Hindlimb muscle (tissue), 1 donor: ENCODE results near the gene MAP1S. TPM values are rescaled to one million over a fixed set of nuclear protein-coding genes. Genes with fewer than 3 reads are reported as not detected.
A peak's percentile ranks its signal among the peaks of the same experiment; 100 is the strongest.
"Not testable (repeated sequence)": the region's sequence is repeated elsewhere in the genome, so short reads cannot be mapped to it uniquely, and the experiment has no call there.

Experiments used
- DNase-seq: peaks from one replicate; pipeline ENCODE4 v3.0.0-alpha.2; 2013
- polyA plus RNA-seq: library from polyadenylated mRNA; unstranded; fragments of 120-200 nt; gene quantifications from one replicate; pipeline ENCODE4 v1.2.1, GENCODE V29; 2013; ENCODE audit not compliant: insufficient read length

MAP1S gene
- polyA plus RNA-seq, 1 donor, result 43.6 TPM

GRCh38 chr19:17766543-17767131, 47.4 kb downstream of the MAP1S start:
- peak; percentile 53 for DNase-seq

GRCh38 chr19:17767559-17767958, 48.3 kb downstream of the MAP1S start:
- no peak for DNase-seq

GRCh38 chr19:17770613-17771012, 51.3 kb downstream of the MAP1S start:
- no peak for DNase-seq

DNA sequence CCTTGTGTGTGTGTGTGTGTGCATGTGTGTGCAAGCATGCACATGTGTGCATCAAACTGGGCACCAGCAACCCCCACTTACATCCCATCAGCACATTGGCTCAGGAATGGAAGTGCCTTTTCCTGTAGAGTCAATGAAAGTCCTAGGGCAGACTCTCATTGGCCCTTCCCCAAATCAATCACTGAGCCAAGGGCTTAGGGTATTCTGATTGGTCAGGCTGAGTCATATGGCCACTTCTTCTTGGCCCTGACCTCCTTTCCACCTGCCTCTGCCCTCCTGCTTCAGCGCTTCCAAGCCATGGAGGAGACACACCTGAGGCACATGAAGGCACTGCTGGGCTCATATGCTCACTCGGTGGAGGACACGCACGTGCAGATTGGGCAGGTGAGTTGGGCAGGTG, 52.9 kb downstream of the MAP1S start:
- no peak for DNase-seq

GRCh38 chr19:17775245-17775927, 56.1 kb downstream of the MAP1S start:
- no peak for DNase-seq

DNA sequence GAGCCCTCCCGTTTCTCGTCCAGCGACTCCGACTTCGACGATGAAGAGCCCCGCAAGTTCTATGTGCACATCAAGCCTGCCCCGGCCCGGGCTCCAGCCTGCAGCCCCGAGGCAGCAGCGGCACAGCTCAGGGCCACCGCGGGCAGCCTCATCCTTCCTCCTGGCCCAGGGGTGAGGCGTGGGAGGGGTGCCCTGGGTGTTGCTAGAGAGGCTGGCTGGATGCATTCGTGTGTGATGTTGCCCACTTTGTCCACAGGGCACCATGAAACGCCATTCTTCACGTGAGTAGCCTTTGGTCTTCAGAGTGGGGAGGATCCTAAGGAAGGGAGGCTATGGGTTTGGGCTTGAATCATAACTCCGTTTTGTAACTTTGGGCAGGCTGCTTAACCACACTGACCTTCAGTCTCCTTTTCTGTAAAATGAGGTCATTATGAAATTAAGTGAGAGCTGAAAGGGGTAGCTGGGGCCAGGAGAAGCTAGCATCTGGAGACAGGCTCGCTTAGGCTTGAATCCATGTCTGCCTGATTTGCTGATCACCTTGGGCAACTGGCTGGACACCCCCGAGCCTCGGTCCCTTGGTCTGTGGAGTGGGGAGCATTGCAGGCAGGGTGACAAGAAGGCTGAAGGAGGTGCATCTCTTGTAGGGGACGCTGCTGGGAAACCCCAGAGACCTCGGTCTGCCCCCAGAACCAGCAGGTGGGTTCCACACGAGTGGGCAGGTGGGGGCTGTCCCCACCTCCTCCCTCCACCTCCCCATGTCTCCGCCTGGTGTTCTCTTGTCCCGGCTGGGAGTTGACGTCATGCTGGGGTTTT, 56.9 kb downstream of the MAP1S start:
- DNase-seq, result no peak

GRCh38 chr19:17777840-17778239, 58.6 kb downstream of the MAP1S start:
- not testable (repeated sequence) for DNase-seq

- DNase-seq, result no peak
These were observed 59.1 kb downstream of the MAP1S start for GRCh38 chr19:17778251-17778967.

GRCh38 chr19:17778968-17779929, 60.0 kb downstream of the MAP1S start:
- DNase-seq, result no peak

DNA sequence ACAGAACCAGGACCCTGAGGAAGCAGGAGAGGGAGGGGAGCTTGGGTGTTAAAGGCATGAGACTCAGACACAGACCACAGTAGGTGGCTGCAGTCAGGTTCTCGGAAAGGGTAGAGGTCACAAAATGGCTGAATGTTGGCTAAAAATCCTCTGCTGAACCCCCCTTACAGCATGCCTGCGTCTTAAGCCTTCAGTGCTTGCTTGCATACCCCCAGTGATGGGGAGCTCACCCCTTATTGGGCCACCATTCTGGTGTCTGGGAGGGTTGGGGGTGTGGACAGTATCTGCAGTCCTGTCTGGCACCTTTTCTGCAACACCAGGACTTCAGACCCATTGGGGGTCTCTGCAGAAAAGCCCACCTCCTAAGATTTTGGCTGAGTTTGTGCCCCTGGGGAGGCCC, 61.5 kb downstream of the MAP1S start:
- no peak for DNase-seq

GRCh38 chr19:17783721-17784120, 64.4 kb downstream of the MAP1S start:
- DNase-seq, result not testable (repeated sequence)

Other genes starting within 250 kb of the MAP1S start
- gene SLC27A1, start 249.0 kb upstream of the MAP1S start, polyA plus RNA-seq, result 23.4 TPM
- gene PGLS, start 207.8 kb upstream of the MAP1S start, polyA plus RNA-seq, result 62.4 TPM
- gene COLGALT1, start 163.8 kb upstream of the MAP1S start, polyA plus RNA-seq, result 82.0 TPM
- gene UNC13A, start 31.1 kb upstream of the MAP1S start, polyA plus RNA-seq, result 0.10 TPM
- 1.2 TPM for gene FCHO1, start 32.0 kb downstream of the MAP1S start, polyA plus RNA-seq
- 0.14 TPM for gene B3GNT3, start 75.7 kb downstream of the MAP1S start, polyA plus RNA-seq
- not detected for gene INSL3, start 102.0 kb downstream of the MAP1S start, polyA plus RNA-seq
- gene JAK3, start 128.5 kb downstream of the MAP1S start, polyA plus RNA-seq, result 3.7 TPM
- gene RPL18A, start 140.4 kb downstream of the MAP1S start, polyA plus RNA-seq, result 2,715 TPM
- 0.05 TPM for gene SLC5A5, start 152.5 kb downstream of the MAP1S start, polyA plus RNA-seq
- gene CCDC124, start 213.5 kb downstream of the MAP1S start, polyA plus RNA-seq, result 72.0 TPM
- 0.63 TPM for gene KCNN1, start 247.6 kb downstream of the MAP1S start, polyA plus RNA-seq